NT2/D1 (cell line): ENCODE results near the gene NDUFB1.

ENCODE experiments used
- SUZ12 ChIP-seq: IDR thresholded peaks from 2 replicates; pipeline ENCODE4 v1.6.1; 2011; ENCODE audit not compliant: insufficient read length, insufficient read depth; ENCODE audit errors: extremely low read depth
- YY1 ChIP-seq: IDR thresholded peaks from 2 replicates; pipeline ENCODE4 v1.6.1; 2011; ENCODE audit not compliant: insufficient read length, insufficient read depth

DNA sequence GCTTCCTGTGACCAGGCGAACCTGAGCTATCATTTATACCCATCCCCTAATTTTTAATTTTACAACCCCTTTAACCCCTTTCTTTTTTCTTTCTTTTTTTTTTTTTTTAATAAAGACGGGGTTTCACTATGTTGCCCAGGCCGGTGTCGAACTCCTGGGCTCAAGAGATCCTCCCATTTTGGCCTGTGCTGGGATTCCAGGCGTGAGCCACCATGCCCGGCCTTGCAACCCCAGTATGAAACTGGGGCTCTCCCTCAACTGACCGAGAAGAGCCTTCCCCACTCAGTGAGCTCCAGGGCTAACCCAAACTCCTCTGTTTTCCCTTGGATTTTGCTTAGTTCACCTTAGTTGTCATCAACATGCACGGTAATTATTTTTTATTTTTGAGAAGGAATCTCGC lies 1.3 kb upstream of the NDUFB1 start:
- TF ChIP-seq SUZ12 (no peak), YY1 (no peak)
